Transverse colon (tissue), 4 donors: ENCODE data around the gene PRTN3. TPM values are rescaled to one million over a fixed set of nuclear protein-coding genes. Genes with fewer than 3 reads are reported as not detected.

ENCODE experiments used
- DNase-seq: peaks from one replicate; pipeline ENCODE4 v3.0.0-alpha.2; 2019
- H3K27ac ChIP-seq, 4 donors: fragments of 200-600 bp; sonication (generic); 2 replicates each; pipeline ENCODE4 v1.5.1; 2016 to 2018; ENCODE audit warnings: inconsistent platforms in 4 of 4
- H3K27me3 ChIP-seq: fragments of 200-600 bp; sonication (generic); 2 replicates; pipeline ENCODE4 v1.5.1; 2017; ENCODE audit warnings: inconsistent platforms
- H3K36me3 ChIP-seq, 4 donors: fragments of 200-600 bp; sonication (generic); 2 replicates each; pipeline ENCODE4 v1.5.1; 2017 to 2019; ENCODE audit warnings: inconsistent platforms in 4 of 4
- H3K4me1 ChIP-seq, 4 donors: fragments of 200-600 bp; sonication (generic); 2 replicates each; pipeline ENCODE4 v1.5.1; 2017 to 2020; ENCODE audit warnings: inconsistent platforms in 4 of 4
- H3K4me3 ChIP-seq, 4 donors: fragments of 200-600 bp; sonication (generic); 1 replicate in 1 of 4; 2 replicates in 3 of 4; pipeline versions ENCODE4 v1.5.1 to v1.6.1; 2017 to 2019; ENCODE audit warnings: inconsistent platforms in 4 of 4
- H3K9me3 ChIP-seq, 2 donors: fragments of 200-600 bp; sonication (generic); 2 replicates each; pipeline ENCODE4 v1.5.1; 2017 to 2019; ENCODE audit warnings: inconsistent platforms in 2 of 2
- CTCF ChIP-seq, 5 experiments: fragments of 200-600 bp in 3 of 5; fragments of 450-650 bp in 2 of 5; sonication (generic) in 3 of 5; IDR thresholded peaks; 1 replicate in 2 of 5; 2 replicates in 3 of 5; pipeline ENCODE4 v1.5.1; 2016 to 2017; ENCODE audit warnings: antibody characterized with exemption in 5 of 5, inconsistent platforms in 3 of 5, mild to moderate bottlenecking in 2 of 5, moderate library complexity in 1 of 5
- EP300 ChIP-seq: sonication (generic); formaldehyde crosslinking; IDR thresholded peaks from one replicate; pipeline ENCODE4 v1.6.1; 2017; ENCODE audit warnings: antibody characterized with exemption, low read depth
- POLR2A ChIP-seq: fragments of 450-650 bp; IDR thresholded peaks from one replicate; pipeline ENCODE4 v1.6.1; 2016; ENCODE audit warnings: antibody characterized with exemption, mild to moderate bottlenecking, moderate library complexity
- POLR2AphosphoS5 ChIP-seq, 3 donors: sonication (generic); formaldehyde crosslinking; IDR thresholded peaks; one replicate each; pipeline ENCODE4 v1.6.1; 2016; ENCODE audit warnings: antibody characterized with exemption in 3 of 3
- WGBS, 2 donors: methylation state at CpG; one replicate each; pipeline ENCODE4 v1.1.5; 2018; ENCODE audit warnings: low coverage in 1 of 2; 5-methylcytosine and 5-hydroxymethylcytosine counted together
- in situ Hi-C, 4 donors: fragments of 200-750 bp; cut with MboI; loops; one replicate each; pipeline versions ENCODE4 v1.15.0 to v1.15.1; 2017; ENCODE audit warnings: low sequenced_read_pairs in 3 of 4, low pct_ligation_motif_present in 1 of 4, low pct_unique_long_range_greater_than_20kb in 1 of 4
- intact Hi-C: fragments of 100-400 bp; cut with DNase I; formaldehyde crosslinking; loops from one replicate; pipeline ENCODE4 v1.15.1; 2023; ENCODE audit warnings: low total_unique reads
- total RNA-seq, 4 donors: library from RNA; depleted of rRNA; stranded (reverse); fragments of >200 nt; gene quantifications; one replicate each; pipeline ENCODE4 v1.1.0, GENCODE V29; 2016

The PRTN3 gene
- total RNA-seq, 4 donors from 2014 or later: not detected

GRCh38 chr19:882871-883497 is 42.2 kb downstream of the PRTN3 start:
- no peaks in the 10 kb centered on the region for H3K4me1 ChIP-seq
- peaks cover 0 to 45% (median 18%) of the 10 kb centered on the region in 4 donors for H3K36me3 ChIP-seq
- H3K9me3 ChIP-seq: no peaks in the 10 kb centered on the region
- TF ChIP-seq EP300 (no peak), POLR2AphosphoS5 (IDR thresholded peaks at IDR 0.05) (no peak), CTCF (IDR thresholded peaks at IDR 0.05) (no peak), POLR2A (no peak)
- 90 to 96% methylated on average over 9 to 30 of the region's 30 CpGs for WGBS, 2 donors
- H3K27me3 ChIP-seq: no peaks in the 10 kb centered on the region
- DNase-seq: no peak
- intact Hi-C loops: no loop called here
- H3K4me3 ChIP-seq: no peak overlapping the region
- in situ Hi-C loops: no loop called here
- H3K27ac ChIP-seq: no peak overlapping the region

GRCh38 chr19:883661-884211 is 42.9 kb downstream of the PRTN3 start:
- Histone ChIP-seq H3K27me3 (no peaks in the 10 kb centered on the region), H3K36me3 (peaks cover 0 to 45% (median 18%) of the 10 kb centered on the region in 4 donors), H3K9me3 (no peaks in the 10 kb centered on the region), H3K4me1 (no peaks in the 10 kb centered on the region), H3K4me3 (no peak overlapping the region), H3K27ac (no peak overlapping the region)
- intact Hi-C loops: no loop called here
- TF ChIP-seq CTCF (IDR thresholded peaks at IDR 0.05): no peak
- no peak for TF ChIP-seq POLR2AphosphoS5 (IDR thresholded peaks at IDR 0.05)
- TF ChIP-seq EP300: no peak
- no peak for TF ChIP-seq POLR2A
- in situ Hi-C loops: no loop called here
- no peak for DNase-seq
- 93% methylated on average over 17 of the region's 22 CpGs; no CpG with 5 or more reads in 1 of the 2 donors for WGBS, 2 donors

GRCh38 chr19:884420-885211 is 43.8 kb downstream of the PRTN3 start:
- H3K27ac ChIP-seq: no peak overlapping the region
- H3K4me3 ChIP-seq: no peak overlapping the region
- in situ Hi-C loops (no loop called here), intact Hi-C loops (no loop called here)
- 95% methylated on average over 48 of the region's 51 CpGs; no CpG with 5 or more reads in 1 of the 2 donors for WGBS, 2 donors
- no peaks in the 10 kb centered on the region for H3K9me3 ChIP-seq
- DNase-seq: no peak
- H3K4me1 ChIP-seq: no peaks in the 10 kb centered on the region
- no peaks in the 10 kb centered on the region for H3K27me3 ChIP-seq
- TF ChIP-seq EP300 (no peak), POLR2AphosphoS5 (IDR thresholded peaks at IDR 0.05) (no peak), POLR2A (no peak), CTCF (IDR thresholded peaks at IDR 0.05) (no peak)
- peaks cover 0 to 50% (median 18%) of the 10 kb centered on the region in 4 donors for H3K36me3 ChIP-seq

GRCh38 chr19:885536-886224 is 44.9 kb downstream of the PRTN3 start:
- WGBS, 2 donors: 97 to 100% methylated on average over 5 to 62 of the region's 64 CpGs
- intact Hi-C loops: no loop called here
- in situ Hi-C loops: no loop called here
- no peak for DNase-seq
- Histone ChIP-seq H3K9me3 (no peaks in the 10 kb centered on the region), H3K27ac (no peak overlapping the region), H3K36me3 (peaks cover 0 to 43% (median 19%) of the 10 kb centered on the region in 4 donors), H3K4me1 (no peaks in the 10 kb centered on the region), H3K27me3 (no peaks in the 10 kb centered on the region), H3K4me3 (no peak overlapping the region)
- no peak for TF ChIP-seq EP300
- no peak for TF ChIP-seq POLR2A
- TF ChIP-seq POLR2AphosphoS5 (IDR thresholded peaks at IDR 0.05): no peak
- no peak for TF ChIP-seq CTCF (IDR thresholded peaks at IDR 0.05)
